GM21390 (cell line): ENCODE data around the gene ANKRD34A.

ENCODE experiments used
- ATAC-seq: cut with Tn5 transposase; IDR thresholded peaks from one replicate; pipeline ENCODE4 v1.9.1; 2021; ENCODE audit not compliant: unreplicated experiment

ANKRD34A gene

GRCh38 chr1:145991735-145992412 lies 27.5 kb upstream of the ANKRD34A start:
- no peak for ATAC-seq

GRCh38 chr1:145990249-145990855 lies 26.0 kb upstream of the ANKRD34A start:
- no peak for ATAC-seq

GRCh38 chr1:145988773-145989172 lies 24.4 kb upstream of the ANKRD34A start:
- ATAC-seq = no peak

GRCh38 chr1:145987926-145988325 lies 23.6 kb upstream of the ANKRD34A start:
- no peak for ATAC-seq

- no peak for ATAC-seq
Measured at GRCh38 chr1:145986551-145986950, 22.2 kb upstream of the ANKRD34A start.

- ATAC-seq = no peak
Measured at GRCh38 chr1:145985502-145986439, 21.4 kb upstream of the ANKRD34A start.

- no peak for ATAC-seq
Measured at GRCh38 chr1:145985129-145985501, 20.7 kb upstream of the ANKRD34A start.

GRCh38 chr1:145983960-145984830 lies 19.8 kb upstream of the ANKRD34A start:
- ATAC-seq = no peak

GRCh38 chr1:145983206-145983675 lies 18.9 kb upstream of the ANKRD34A start:
- ATAC-seq = no peak

- no peak for ATAC-seq
Measured at GRCh38 chr1:145982010-145982723, 17.8 kb upstream of the ANKRD34A start.

- ATAC-seq = no peak
Measured at GRCh38 chr1:145980457-145980994, 16.2 kb upstream of the ANKRD34A start.

GRCh38 chr1:145979746-145980456 lies 15.5 kb upstream of the ANKRD34A start:
- no peak for ATAC-seq

GRCh38 chr1:145978854-145979745 lies 14.7 kb upstream of the ANKRD34A start:
- peak; percentile 91 for ATAC-seq

- ATAC-seq = no peak
Measured at GRCh38 chr1:145978471-145978853, 14.1 kb upstream of the ANKRD34A start.

- no peak for ATAC-seq
Measured at GRCh38 chr1:145977486-145978470, 13.4 kb upstream of the ANKRD34A start.

- no peak for ATAC-seq
Measured at GRCh38 chr1:145977016-145977415, 12.6 kb upstream of the ANKRD34A start.

GRCh38 chr1:145975216-145975615 lies 10.8 kb upstream of the ANKRD34A start:
- no peak for ATAC-seq
